Esophagus muscularis mucosa (tissue), 4 donors: ENCODE data around the gene C1QTNF7.

Experiments
- EP300 ChIP-seq: sonication (generic); formaldehyde crosslinking; IDR thresholded peaks from one replicate; pipeline ENCODE4 v1.6.1; 2017; ENCODE audit warnings: antibody characterized with exemption
- POLR2A ChIP-seq: fragments of 450-650 bp; IDR thresholded peaks from one replicate; pipeline ENCODE4 v1.6.1; 2017; ENCODE audit warnings: antibody characterized with exemption, moderate library complexity, mild to moderate bottlenecking, low read depth
- TF ChIP-seq, protein P1 (sequence below), 3 experiments: fragments of 200-600 bp in 2 of 3; fragments of 450-650 bp in 1 of 3; sonication (generic) in 2 of 3; IDR thresholded peaks; one replicate each; pipeline ENCODE4 v1.5.1; 2017 to 2019; ENCODE audit warnings: antibody characterized with exemption in 3 of 3, mild to moderate bottlenecking in 2 of 3, moderate library complexity in 1 of 3

DNA sequence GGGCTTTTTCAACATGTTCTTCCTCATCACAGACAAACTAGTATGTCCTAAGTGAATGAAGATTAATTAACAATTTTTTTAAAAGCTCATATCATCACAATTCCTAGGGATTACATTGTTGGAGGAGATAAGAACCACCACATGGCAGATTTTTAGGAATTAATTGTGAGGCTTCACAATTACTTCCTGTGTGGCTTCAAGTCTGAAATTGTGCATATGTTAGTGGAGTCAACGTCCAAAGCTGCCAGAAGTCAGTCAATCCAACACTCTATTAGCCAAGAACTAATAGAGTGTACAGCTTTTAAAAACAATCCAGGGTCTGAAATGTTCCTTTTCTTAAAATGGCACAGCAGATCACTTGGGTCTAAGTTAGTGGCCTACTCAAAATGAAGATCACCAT, 49.3 kb upstream of the C1QTNF7 start:
- TF ChIP-seq, protein P1, sequence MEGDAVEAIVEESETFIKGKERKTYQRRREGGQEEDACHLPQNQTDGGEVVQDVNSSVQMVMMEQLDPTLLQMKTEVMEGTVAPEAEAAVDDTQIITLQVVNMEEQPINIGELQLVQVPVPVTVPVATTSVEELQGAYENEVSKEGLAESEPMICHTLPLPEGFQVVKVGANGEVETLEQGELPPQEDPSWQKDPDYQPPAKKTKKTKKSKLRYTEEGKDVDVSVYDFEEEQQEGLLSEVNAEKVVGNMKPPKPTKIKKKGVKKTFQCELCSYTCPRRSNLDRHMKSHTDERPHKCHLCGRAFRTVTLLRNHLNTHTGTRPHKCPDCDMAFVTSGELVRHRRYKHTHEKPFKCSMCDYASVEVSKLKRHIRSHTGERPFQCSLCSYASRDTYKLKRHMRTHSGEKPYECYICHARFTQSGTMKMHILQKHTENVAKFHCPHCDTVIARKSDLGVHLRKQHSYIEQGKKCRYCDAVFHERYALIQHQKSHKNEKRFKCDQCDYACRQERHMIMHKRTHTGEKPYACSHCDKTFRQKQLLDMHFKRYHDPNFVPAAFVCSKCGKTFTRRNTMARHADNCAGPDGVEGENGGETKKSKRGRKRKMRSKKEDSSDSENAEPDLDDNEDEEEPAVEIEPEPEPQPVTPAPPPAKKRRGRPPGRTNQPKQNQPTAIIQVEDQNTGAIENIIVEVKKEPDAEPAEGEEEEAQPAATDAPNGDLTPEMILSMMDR (IDR thresholded peaks at IDR 0.05): no peak
- TF ChIP-seq POLR2A: no peak
- TF ChIP-seq EP300: no peak
